ENCODE results near the gene RAB40C. TPM values are rescaled to one million over a fixed set of nuclear protein-coding genes. Genes with fewer than 3 reads are reported as not detected.

RAB40C gene
- total and polyA plus RNA-seq, 9 of the 15 experiments (the other 6 are each of a cell fraction or from before 2014, with no cell fraction given): 0.17 to 23.4 (median 8.7) TPM

DNA sequence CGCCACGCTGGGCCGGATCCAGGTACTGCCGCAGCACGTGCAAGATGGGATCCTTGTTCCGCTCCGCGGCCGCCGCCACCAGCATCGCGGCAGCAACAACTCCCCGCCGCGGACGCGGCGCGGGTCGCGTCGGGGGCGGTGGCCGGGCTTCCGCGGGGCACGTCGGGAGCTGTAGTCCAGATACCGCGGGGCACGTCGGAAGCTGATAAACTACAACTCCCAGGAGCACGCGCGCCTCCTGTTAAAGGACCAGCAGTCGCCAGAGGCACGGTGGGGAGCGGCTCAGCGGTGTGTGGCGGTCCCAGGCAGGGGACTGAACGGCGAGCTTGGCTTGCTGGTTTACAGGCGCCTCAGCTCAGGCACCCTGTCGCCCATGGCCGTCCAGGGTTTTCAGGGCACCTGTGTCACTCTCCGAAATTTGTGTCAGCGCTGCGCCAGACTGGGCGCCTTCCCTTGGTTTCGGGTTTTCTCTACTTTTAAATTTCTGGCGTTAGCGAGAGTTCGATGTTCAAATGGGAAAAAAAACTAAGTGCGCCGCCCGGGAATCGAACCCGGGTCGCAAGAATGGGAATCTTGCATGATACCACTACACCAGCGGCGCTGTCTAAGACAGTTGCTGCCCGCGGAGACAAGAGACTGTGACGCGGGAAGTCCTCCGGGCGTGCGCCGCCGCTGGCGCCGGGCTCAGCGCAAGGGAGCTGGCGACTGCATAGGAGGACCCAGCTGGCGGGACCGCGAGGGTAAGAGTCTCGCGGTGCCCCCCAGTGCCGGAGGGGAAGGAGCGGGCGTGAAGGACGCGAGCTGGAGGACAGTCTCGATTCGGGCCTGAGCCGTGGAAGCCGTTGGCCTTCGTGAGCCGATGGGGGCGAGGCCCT is 46.6 kb downstream of the RAB40C start, which contains the start of gene METTL26 (continued):
- TF ChIP-seq, protein P1, sequence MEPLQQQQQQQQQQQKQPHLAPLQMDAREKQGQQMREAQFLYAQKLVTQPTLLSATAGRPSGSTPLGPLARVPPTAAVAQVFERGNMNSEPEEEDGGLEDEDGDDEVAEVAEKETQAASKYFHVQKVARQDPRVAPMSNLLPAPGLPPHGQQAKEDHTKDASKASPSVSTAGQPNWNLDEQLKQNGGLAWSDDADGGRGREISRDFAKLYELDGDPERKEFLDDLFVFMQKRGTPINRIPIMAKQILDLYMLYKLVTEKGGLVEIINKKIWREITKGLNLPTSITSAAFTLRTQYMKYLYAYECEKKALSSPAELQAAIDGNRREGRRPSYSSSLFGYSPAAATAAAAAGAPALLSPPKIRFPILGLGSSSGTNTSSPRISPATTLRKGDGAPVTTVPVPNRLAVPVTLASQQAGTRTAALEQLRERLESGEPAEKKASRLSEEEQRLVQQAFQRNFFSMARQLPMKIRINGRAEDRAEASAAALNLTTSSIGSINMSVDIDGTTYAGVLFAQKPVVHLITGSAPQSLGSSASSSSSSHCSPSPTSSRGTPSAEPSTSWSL (CRISPR knock-in tag; IDR thresholded peaks at IDR 0.05; ENCODE audit: borderline replicate concordance): no peak
- TF ChIP-seq SMARCC2 (IDR thresholded peaks at IDR 0.05; ENCODE audit: low read depth) (no peak), BACH1 (tag; IDR thresholded peaks at IDR 0.05) (no peak), ZNF274 (IDR thresholded peaks at IDR 0.05; ENCODE audit: borderline replicate concordance, low read depth, low read length) (peak; percentile 54; the same call in 1 of the 2 replicates), TOE1 (IDR thresholded peaks at IDR 0.05; ENCODE audit: borderline replicate concordance) (peak; percentile 90), TOE1 (CRISPR knock-in tag; IDR thresholded peaks at IDR 0.05; ENCODE audit: borderline replicate concordance, low read depth) (0 out of 2 replicates have a peak, but pooled peaks have one; percentile 8)
- TF ChIP-seq, protein P2, sequence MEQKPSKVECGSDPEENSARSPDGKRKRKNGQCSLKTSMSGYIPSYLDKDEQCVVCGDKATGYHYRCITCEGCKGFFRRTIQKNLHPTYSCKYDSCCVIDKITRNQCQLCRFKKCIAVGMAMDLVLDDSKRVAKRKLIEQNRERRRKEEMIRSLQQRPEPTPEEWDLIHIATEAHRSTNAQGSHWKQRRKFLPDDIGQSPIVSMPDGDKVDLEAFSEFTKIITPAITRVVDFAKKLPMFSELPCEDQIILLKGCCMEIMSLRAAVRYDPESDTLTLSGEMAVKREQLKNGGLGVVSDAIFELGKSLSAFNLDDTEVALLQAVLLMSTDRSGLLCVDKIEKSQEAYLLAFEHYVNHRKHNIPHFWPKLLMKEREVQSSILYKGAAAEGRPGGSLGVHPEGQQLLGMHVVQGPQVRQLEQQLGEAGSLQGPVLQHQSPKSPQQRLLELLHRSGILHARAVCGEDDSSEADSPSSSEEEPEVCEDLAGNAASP (IDR thresholded peaks at IDR 0.05): no peak
- TF ChIP-seq, protein P3, sequence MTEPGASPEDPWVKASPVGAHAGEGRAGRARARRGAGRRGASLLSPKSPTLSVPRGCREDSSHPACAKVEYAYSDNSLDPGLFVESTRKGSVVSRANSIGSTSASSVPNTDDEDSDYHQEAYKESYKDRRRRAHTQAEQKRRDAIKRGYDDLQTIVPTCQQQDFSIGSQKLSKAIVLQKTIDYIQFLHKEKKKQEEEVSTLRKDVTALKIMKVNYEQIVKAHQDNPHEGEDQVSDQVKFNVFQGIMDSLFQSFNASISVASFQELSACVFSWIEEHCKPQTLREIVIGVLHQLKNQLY (CRISPR knock-in tag; conservative IDR thresholded peaks at IDR 0.05): no peak
- TF ChIP-seq, protein P4, sequence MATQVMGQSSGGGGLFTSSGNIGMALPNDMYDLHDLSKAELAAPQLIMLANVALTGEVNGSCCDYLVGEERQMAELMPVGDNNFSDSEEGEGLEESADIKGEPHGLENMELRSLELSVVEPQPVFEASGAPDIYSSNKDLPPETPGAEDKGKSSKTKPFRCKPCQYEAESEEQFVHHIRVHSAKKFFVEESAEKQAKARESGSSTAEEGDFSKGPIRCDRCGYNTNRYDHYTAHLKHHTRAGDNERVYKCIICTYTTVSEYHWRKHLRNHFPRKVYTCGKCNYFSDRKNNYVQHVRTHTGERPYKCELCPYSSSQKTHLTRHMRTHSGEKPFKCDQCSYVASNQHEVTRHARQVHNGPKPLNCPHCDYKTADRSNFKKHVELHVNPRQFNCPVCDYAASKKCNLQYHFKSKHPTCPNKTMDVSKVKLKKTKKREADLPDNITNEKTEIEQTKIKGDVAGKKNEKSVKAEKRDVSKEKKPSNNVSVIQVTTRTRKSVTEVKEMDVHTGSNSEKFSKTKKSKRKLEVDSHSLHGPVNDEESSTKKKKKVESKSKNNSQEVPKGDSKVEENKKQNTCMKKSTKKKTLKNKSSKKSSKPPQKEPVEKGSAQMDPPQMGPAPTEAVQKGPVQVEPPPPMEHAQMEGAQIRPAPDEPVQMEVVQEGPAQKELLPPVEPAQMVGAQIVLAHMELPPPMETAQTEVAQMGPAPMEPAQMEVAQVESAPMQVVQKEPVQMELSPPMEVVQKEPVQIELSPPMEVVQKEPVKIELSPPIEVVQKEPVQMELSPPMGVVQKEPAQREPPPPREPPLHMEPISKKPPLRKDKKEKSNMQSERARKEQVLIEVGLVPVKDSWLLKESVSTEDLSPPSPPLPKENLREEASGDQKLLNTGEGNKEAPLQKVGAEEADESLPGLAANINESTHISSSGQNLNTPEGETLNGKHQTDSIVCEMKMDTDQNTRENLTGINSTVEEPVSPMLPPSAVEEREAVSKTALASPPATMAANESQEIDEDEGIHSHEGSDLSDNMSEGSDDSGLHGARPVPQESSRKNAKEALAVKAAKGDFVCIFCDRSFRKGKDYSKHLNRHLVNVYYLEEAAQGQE (IDR thresholded peaks at IDR 0.05; ENCODE audit: borderline replicate concordance): peak; percentile 49; the same call in 1 of the 2 replicates
- TF ChIP-seq, protein P4 (CRISPR knock-in tag; IDR thresholded peaks at IDR 0.05; ENCODE audit: low read depth): peak; percentile 57; the same call in 1 of the 2 replicates
- TF ChIP-seq, protein P5, sequence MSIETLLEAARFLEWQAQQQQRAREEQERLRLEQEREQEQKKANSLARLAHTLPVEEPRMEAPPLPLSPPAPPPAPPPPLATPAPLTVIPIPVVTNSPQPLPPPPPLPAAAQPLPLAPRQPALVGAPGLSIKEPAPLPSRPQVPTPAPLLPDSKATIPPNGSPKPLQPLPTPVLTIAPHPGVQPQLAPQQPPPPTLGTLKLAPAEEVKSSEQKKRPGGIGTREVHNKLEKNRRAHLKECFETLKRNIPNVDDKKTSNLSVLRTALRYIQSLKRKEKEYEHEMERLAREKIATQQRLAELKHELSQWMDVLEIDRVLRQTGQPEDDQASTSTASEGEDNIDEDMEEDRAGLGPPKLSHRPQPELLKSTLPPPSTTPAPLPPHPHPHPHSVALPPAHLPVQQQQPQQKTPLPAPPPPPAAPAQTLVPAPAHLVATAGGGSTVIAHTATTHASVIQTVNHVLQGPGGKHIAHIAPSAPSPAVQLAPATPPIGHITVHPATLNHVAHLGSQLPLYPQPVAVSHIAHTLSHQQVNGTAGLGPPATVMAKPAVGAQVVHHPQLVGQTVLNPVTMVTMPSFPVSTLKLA (conservative IDR thresholded peaks at IDR 0.05): peak; percentile 89 to 97
